HCT116 (cell line): Measurements from ENCODE around the gene CADPS. TPM values are rescaled to one million over a fixed set of nuclear protein-coding genes. Genes with fewer than 3 reads are reported as not detected.

Experiments
- ATAC-seq: fragments of 200-7000 bp; cut with Tn5 transposase; 2 replicates; pipeline ENCODE4 v1.9.1; 2020; ENCODE audit warnings: mild to moderate bottlenecking, moderate library complexity
- BruUV-seq: library from RNA; stranded (reverse); fragments of 400-500 nt; replicated peaks from 2 replicates; lab custom pipeline; 2021; lab: Mats Ljungman, UMichigan
- CTCF ChIA-PET: fragments of 300-600 bp; sonication (Branson Sonifier 250); formaldehyde crosslinking; loops from one replicate; lab custom pipeline; 2021; ENCODE audit warnings: antibody characterized with exemption; lab: Charles Lee
- POLR2A ChIA-PET: fragments of 300-600, 350-600 bp; sonication (Branson Sonifier 250); formaldehyde crosslinking; loops from one replicate; lab custom pipeline; 2021; ENCODE audit warnings: antibody characterized with exemption; lab: Charles Lee
- RAD21 ChIA-PET, 2 experiments: fragments of 300-600 bp; sonication (Branson Sonifier 250); formaldehyde crosslinking; loops; one replicate each; lab custom pipeline; 2023; ENCODE audit warnings: low total read pairs in 2 of 2; ENCODE audit not compliant: uncharacterized antibody in 2 of 2, unreplicated experiment in 2 of 2, low non-redundant PET in 1 of 2; lab: Charles Lee
- DNase-seq: peaks from one replicate; pipeline ENCODE4 v3.0.0-alpha.2; 2010; ENCODE audit warnings: low read depth, low spot score
- H2AFZ ChIP-seq: fragments of 200-600 bp; shearing (Covaris generic), sonication (generic); 2 replicates; pipeline ENCODE4 v1.6.1; 2017; ENCODE audit warnings: low read depth, mixed run types, mixed read lengths, antibody characterized with exemption, low read length; ENCODE audit not compliant: poor library complexity, severe bottlenecking
- H3K27ac ChIP-seq: 2 replicates; pipeline ENCODE4 v1.5.1; 2012; ENCODE audit warnings: low read depth, low read length
- H3K27me3 ChIP-seq: fragments of 200-600 bp; sonication (generic); 2 replicates; pipeline ENCODE4 v1.6.1; 2016; ENCODE audit warnings: mixed run types, low read length, mixed read lengths; ENCODE audit not compliant: insufficient read depth
- H3K36me3 ChIP-seq, 2 experiments: fragments of 200-500 bp in 1 of 2; fragments of 200-600 bp in 1 of 2; sonication (Bioruptor generic) in 1 of 2; sonication (generic) in 1 of 2; 2 replicates each; pipeline versions ENCODE4 v1.5.1 to v1.6.1; 2014 to 2016; ENCODE audit warnings: low read length in 2 of 2, inconsistent platforms in 1 of 2, mixed read lengths in 1 of 2, mixed run types in 1 of 2; ENCODE audit not compliant: insufficient read depth in 2 of 2, control insufficient read depth in 1 of 2
- H3K4me1 ChIP-seq, 2 experiments: fragments of 200-600 bp in 1 of 2; sonication (generic) in 1 of 2; 2 replicates each; pipeline versions ENCODE4 v1.5.1 to v1.6.1; 2012 to 2017; ENCODE audit warnings: low read length in 2 of 2, inconsistent platforms in 1 of 2, mild to moderate bottlenecking in 1 of 2, mixed read lengths in 1 of 2, mixed run types in 1 of 2, moderate library complexity in 1 of 2; ENCODE audit not compliant: insufficient read depth in 2 of 2, control insufficient read depth in 1 of 2
- H3K4me2 ChIP-seq: fragments of 200-600 bp; sonication (generic); 2 replicates; pipeline ENCODE4 v1.6.1; 2017; ENCODE audit warnings: mixed run types, low read length, mixed read lengths
- H3K4me3 ChIP-seq, 2 experiments: fragments of 200-600 bp in 1 of 2; sonication (generic) in 1 of 2; replicated peaks in 1 of 2; 2 replicates each; pipeline ENCODE4 v1.5.1; 2011 to 2016; ENCODE audit warnings: low read length in 2 of 2, control low read depth in 1 of 2, low read depth in 1 of 2, mild to moderate bottlenecking in 1 of 2, mixed read lengths in 1 of 2, mixed run types in 1 of 2
- H3K79me2 ChIP-seq: fragments of 200-600 bp; sonication (generic); 2 replicates; pipeline ENCODE4 v1.6.1; 2017; ENCODE audit warnings: mild to moderate bottlenecking, mixed run types, low read length, moderate library complexity, mixed read lengths; ENCODE audit not compliant: insufficient read depth
- H3K9ac ChIP-seq: fragments of 200-600 bp; sonication (generic); 2 replicates; pipeline ENCODE4 v1.6.1; 2016; ENCODE audit warnings: low read length, mixed read lengths
- H3K9me2 ChIP-seq: fragments of 200-600 bp; sonication (generic), shearing (Covaris generic); 2 replicates; pipeline ENCODE4 v1.6.1; 2017; ENCODE audit warnings: mixed run types, mild to moderate bottlenecking, moderate library complexity; ENCODE audit not compliant: insufficient read depth
- H3K9me3 ChIP-seq, 2 experiments: fragments of 200-500 bp in 1 of 2; fragments of 200-600 bp in 1 of 2; sonication (Bioruptor generic) in 1 of 2; sonication (generic) in 1 of 2; 2 replicates each; pipeline ENCODE4 v1.6.1; 2014 to 2017; ENCODE audit warnings: low read length in 2 of 2, mixed read lengths in 2 of 2, inconsistent platforms in 1 of 2, low read depth in 1 of 2, mild to moderate bottlenecking in 1 of 2, mixed run types in 1 of 2, moderate library complexity in 1 of 2; ENCODE audit not compliant: control insufficient read depth in 1 of 2, insufficient read depth in 1 of 2
- H4K20me1 ChIP-seq: fragments of 200-600 bp; sonication (generic), shearing (Covaris generic); 2 replicates; pipeline ENCODE4 v1.6.1; 2017; ENCODE audit warnings: mixed run types, mild to moderate bottlenecking, moderate library complexity; ENCODE audit not compliant: insufficient read depth
- CBX3 ChIP-seq: IDR thresholded peaks from 2 replicates; pipeline ENCODE4 v1.6.1; 2012; ENCODE audit warnings: low read depth
- CEBPB ChIP-seq: IDR thresholded peaks from 2 replicates; pipeline ENCODE4 v1.6.1; 2012; ENCODE audit warnings: low read depth
- ELF1 ChIP-seq: IDR thresholded peaks from 2 replicates; pipeline ENCODE4 v1.6.1; 2012; ENCODE audit warnings: low read depth, borderline replicate concordance
- EZH2 ChIP-seq: fragments of 200-600 bp; sonication (generic); IDR thresholded peaks from 2 replicates; pipeline ENCODE4 v1.6.1; 2017; ENCODE audit warnings: antibody characterized with exemption, mixed run types
- FOSL1 ChIP-seq: IDR thresholded peaks from 2 replicates; pipeline ENCODE4 v1.6.1; 2012; ENCODE audit warnings: low read depth
- JUND ChIP-seq: IDR thresholded peaks from 2 replicates; pipeline ENCODE4 v1.6.1; 2012
- POLR2A ChIP-seq: IDR thresholded peaks from 2 replicates; pipeline ENCODE4 v1.7.0; 2011; ENCODE audit warnings: borderline replicate concordance; ENCODE audit not compliant: insufficient read depth, insufficient read length; ENCODE audit errors: extremely low read depth
- SIN3A ChIP-seq: IDR thresholded peaks from 2 replicates; pipeline ENCODE4 v1.6.1; 2012; ENCODE audit warnings: low read depth
- SRF ChIP-seq: IDR thresholded peaks from 2 replicates; pipeline ENCODE4 v1.6.1; 2012; ENCODE audit warnings: low read depth
- ZFX ChIP-seq: fragments of 450-650 bp; IDR thresholded peaks from 2 replicates; pipeline ENCODE4 v1.6.1; 2017
- ZNF274 ChIP-seq: fragments of 200-500 bp; sonication (Bioruptor generic); IDR thresholded peaks from 2 replicates; pipeline ENCODE4 v1.6.1; 2014; ENCODE audit warnings: mild to moderate bottlenecking, low read depth, low read length, inconsistent platforms
- intact Hi-C: fragments of 100-400 bp; cut with micrococcal nuclease; formaldehyde crosslinking; loops from 2 replicates; pipeline ENCODE4 v1.10.0; 2022
- total RNA-seq: library from RNA; stranded (reverse); gene quantifications from one replicate; pipeline ENCODE4 v1.2.1, GENCODE V29; 2021; ENCODE audit not compliant: unreplicated experiment
- TF ChIP-seq, protein P1 (sequence below): IDR thresholded peaks from 2 replicates; pipeline ENCODE4 v1.6.1; 2012
- TF ChIP-seq, protein P2 (sequence below): IDR thresholded peaks from 2 replicates; pipeline ENCODE4 v1.6.1; 2012; ENCODE audit warnings: low read depth
- TF ChIP-seq, protein P3 (sequence below): IDR thresholded peaks from 2 replicates; pipeline ENCODE4 v1.6.1; 2011; ENCODE audit warnings: mild to moderate bottlenecking, low read length, moderate library complexity; ENCODE audit not compliant: insufficient replicate concordance; ENCODE audit errors: extremely low read depth

CADPS gene
- total RNA-seq, 1 experiment from 2014 or later, result not detected

DNA sequence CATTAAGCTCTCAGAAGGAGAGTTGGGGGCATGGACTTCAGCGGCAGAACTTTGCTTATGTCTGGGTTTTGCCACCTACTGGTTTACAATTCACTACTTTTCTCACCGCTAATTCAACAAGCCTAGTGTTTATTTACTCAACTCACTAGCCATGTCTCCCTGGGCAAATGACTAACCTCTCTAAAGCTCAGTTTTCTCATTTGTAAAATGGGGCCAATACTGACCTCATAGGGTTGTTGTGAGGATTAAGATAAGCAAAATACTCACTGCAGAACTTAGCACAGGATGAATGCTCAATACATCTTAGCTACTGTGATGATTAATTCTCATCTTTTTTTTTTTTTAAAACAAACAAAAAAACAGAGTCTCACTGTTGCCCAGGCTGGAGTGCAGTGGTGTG, 106.3 kb downstream of the CADPS start:
- TF ChIP-seq ELF1, result no peak
- TF ChIP-seq, protein P1, sequence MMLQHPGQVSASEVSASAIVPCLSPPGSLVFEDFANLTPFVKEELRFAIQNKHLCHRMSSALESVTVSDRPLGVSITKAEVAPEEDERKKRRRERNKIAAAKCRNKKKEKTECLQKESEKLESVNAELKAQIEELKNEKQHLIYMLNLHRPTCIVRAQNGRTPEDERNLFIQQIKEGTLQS, result no peak
- TF ChIP-seq CBX3, result no peak
- no peak for TF ChIP-seq SRF
- no peak for TF ChIP-seq CEBPB
- TF ChIP-seq, protein P2, sequence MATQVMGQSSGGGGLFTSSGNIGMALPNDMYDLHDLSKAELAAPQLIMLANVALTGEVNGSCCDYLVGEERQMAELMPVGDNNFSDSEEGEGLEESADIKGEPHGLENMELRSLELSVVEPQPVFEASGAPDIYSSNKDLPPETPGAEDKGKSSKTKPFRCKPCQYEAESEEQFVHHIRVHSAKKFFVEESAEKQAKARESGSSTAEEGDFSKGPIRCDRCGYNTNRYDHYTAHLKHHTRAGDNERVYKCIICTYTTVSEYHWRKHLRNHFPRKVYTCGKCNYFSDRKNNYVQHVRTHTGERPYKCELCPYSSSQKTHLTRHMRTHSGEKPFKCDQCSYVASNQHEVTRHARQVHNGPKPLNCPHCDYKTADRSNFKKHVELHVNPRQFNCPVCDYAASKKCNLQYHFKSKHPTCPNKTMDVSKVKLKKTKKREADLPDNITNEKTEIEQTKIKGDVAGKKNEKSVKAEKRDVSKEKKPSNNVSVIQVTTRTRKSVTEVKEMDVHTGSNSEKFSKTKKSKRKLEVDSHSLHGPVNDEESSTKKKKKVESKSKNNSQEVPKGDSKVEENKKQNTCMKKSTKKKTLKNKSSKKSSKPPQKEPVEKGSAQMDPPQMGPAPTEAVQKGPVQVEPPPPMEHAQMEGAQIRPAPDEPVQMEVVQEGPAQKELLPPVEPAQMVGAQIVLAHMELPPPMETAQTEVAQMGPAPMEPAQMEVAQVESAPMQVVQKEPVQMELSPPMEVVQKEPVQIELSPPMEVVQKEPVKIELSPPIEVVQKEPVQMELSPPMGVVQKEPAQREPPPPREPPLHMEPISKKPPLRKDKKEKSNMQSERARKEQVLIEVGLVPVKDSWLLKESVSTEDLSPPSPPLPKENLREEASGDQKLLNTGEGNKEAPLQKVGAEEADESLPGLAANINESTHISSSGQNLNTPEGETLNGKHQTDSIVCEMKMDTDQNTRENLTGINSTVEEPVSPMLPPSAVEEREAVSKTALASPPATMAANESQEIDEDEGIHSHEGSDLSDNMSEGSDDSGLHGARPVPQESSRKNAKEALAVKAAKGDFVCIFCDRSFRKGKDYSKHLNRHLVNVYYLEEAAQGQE, result no peak
- no peak for TF ChIP-seq EZH2
- Histone ChIP-seq H3K9me3 (no peaks in the 10 kb centered on the region), H3K4me2 (no peak overlapping the region), H3K4me1 (no peaks in the 10 kb centered on the region), H3K79me2 (no peaks in the 10 kb centered on the region), H3K9me2 (no peaks in the 10 kb centered on the region), H3K27me3 (peaks cover 6% of the 10 kb centered on the region), H2AFZ (no peak overlapping the region), H3K4me3 (no peak overlapping the region), H3K36me3 (no peaks in the 10 kb centered on the region), H3K27ac (no peak overlapping the region), H4K20me1 (no peaks in the 10 kb centered on the region), H3K9ac (no peak overlapping the region)
- ATAC-seq, result no peak
- RAD21 ChIA-PET, result no interaction called here
- BruUV-seq, result no TSS peak
- DNase-seq, result no peak
- POLR2A ChIA-PET, result no interaction called here
- CTCF ChIA-PET, result no interaction called here
- intact Hi-C loops, result no loop called here

DNA sequence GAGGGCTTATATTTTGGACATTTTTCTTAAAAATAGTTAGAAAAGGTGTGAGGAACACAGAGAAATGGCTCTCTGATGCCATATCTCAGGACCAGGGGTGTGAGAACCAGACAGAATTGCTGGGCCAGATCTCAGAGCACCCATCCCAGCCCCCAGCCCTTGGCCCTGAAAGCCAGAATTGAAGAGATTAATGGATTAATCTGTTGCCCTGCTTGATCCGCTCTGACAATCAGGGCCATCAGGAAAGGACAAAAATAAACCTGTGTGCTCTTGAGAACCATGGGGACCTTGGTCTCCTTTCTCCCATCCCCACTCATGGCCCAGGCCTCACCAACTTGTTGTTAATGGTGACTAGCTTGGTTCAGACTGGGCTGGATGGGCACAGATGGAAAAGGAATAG, 113.5 kb downstream of the CADPS start:
- Histone ChIP-seq H3K4me3 (no peak overlapping the region), H3K4me1 (no peaks in the 10 kb centered on the region), H3K4me2 (no peak overlapping the region), H3K27ac (no peak overlapping the region), H3K9me3 (no peaks in the 10 kb centered on the region), H4K20me1 (no peaks in the 10 kb centered on the region), H3K9ac (no peak overlapping the region), H3K79me2 (no peaks in the 10 kb centered on the region), H2AFZ (no peak overlapping the region), H3K9me2 (no peaks in the 10 kb centered on the region), H3K36me3 (no peaks in the 10 kb centered on the region), H3K27me3 (no peaks in the 10 kb centered on the region)
- BruUV-seq, result no TSS peak
- ChIA-PET POLR2A (no interaction called here), CTCF (no interaction called here), RAD21 (no interaction called here)
- no peak for DNase-seq
- ATAC-seq, result no peak
- intact Hi-C loops, result no loop called here
- TF ChIP-seq SIN3A (no peak), CBX3 (no peak), FOSL1 (no peak), JUND (no peak), ZNF274 (no peak), ZFX (no peak), EZH2 (no peak), SRF (no peak), CEBPB (no peak), POLR2A (no peak)
- TF ChIP-seq, protein P3, sequence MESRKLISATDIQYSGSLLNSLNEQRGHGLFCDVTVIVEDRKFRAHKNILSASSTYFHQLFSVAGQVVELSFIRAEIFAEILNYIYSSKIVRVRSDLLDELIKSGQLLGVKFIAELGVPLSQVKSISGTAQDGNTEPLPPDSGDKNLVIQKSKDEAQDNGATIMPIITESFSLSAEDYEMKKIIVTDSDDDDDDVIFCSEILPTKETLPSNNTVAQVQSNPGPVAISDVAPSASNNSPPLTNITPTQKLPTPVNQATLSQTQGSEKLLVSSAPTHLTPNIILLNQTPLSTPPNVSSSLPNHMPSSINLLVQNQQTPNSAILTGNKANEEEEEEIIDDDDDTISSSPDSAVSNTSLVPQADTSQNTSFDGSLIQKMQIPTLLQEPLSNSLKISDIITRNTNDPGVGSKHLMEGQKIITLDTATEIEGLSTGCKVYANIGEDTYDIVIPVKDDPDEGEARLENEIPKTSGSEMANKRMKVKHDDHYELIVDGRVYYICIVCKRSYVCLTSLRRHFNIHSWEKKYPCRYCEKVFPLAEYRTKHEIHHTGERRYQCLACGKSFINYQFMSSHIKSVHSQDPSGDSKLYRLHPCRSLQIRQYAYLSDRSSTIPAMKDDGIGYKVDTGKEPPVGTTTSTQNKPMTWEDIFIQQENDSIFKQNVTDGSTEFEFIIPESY, result no peak
